Transverse colon (tissue), 4 donors: Measurements from ENCODE around the gene ANKRD34C. TPM values are rescaled to one million over a fixed set of nuclear protein-coding genes. Genes with fewer than 3 reads are reported as not detected.

Source experiments
- DNase-seq: peaks from one replicate; pipeline ENCODE4 v3.0.0-alpha.2; 2019
- H3K27ac ChIP-seq, 4 donors: fragments of 200-600 bp; sonication (generic); 2 replicates each; pipeline ENCODE4 v1.5.1; 2016 to 2018; ENCODE audit warnings: inconsistent platforms in 4 of 4
- H3K27me3 ChIP-seq: fragments of 200-600 bp; sonication (generic); 2 replicates; pipeline ENCODE4 v1.5.1; 2017; ENCODE audit warnings: inconsistent platforms
- H3K36me3 ChIP-seq, 4 donors: fragments of 200-600 bp; sonication (generic); 2 replicates each; pipeline ENCODE4 v1.5.1; 2017 to 2019; ENCODE audit warnings: inconsistent platforms in 4 of 4
- H3K4me1 ChIP-seq, 4 donors: fragments of 200-600 bp; sonication (generic); 2 replicates each; pipeline ENCODE4 v1.5.1; 2017 to 2020; ENCODE audit warnings: inconsistent platforms in 4 of 4
- H3K4me3 ChIP-seq, 4 donors: fragments of 200-600 bp; sonication (generic); 1 replicate in 1 of 4; 2 replicates in 3 of 4; pipeline versions ENCODE4 v1.5.1 to v1.6.1; 2017 to 2019; ENCODE audit warnings: inconsistent platforms in 4 of 4
- H3K9me3 ChIP-seq, 2 donors: fragments of 200-600 bp; sonication (generic); 2 replicates each; pipeline ENCODE4 v1.5.1; 2017 to 2019; ENCODE audit warnings: inconsistent platforms in 2 of 2
- CTCF ChIP-seq, 5 experiments: fragments of 200-600 bp in 3 of 5; fragments of 450-650 bp in 2 of 5; sonication (generic) in 3 of 5; IDR thresholded peaks; 1 replicate in 2 of 5; 2 replicates in 3 of 5; pipeline ENCODE4 v1.5.1; 2016 to 2017; ENCODE audit warnings: antibody characterized with exemption in 5 of 5, inconsistent platforms in 3 of 5, mild to moderate bottlenecking in 2 of 5, moderate library complexity in 1 of 5
- EP300 ChIP-seq: sonication (generic); formaldehyde crosslinking; IDR thresholded peaks from one replicate; pipeline ENCODE4 v1.6.1; 2017; ENCODE audit warnings: antibody characterized with exemption, low read depth
- POLR2A ChIP-seq: fragments of 450-650 bp; IDR thresholded peaks from one replicate; pipeline ENCODE4 v1.6.1; 2016; ENCODE audit warnings: antibody characterized with exemption, mild to moderate bottlenecking, moderate library complexity
- POLR2AphosphoS5 ChIP-seq, 3 donors: sonication (generic); formaldehyde crosslinking; IDR thresholded peaks; one replicate each; pipeline ENCODE4 v1.6.1; 2016; ENCODE audit warnings: antibody characterized with exemption in 3 of 3
- WGBS, 2 donors: methylation state at CpG; one replicate each; pipeline ENCODE4 v1.1.5; 2018; ENCODE audit warnings: low coverage in 1 of 2; 5-methylcytosine and 5-hydroxymethylcytosine counted together
- in situ Hi-C, 4 donors: fragments of 200-750 bp; cut with MboI; loops; one replicate each; pipeline versions ENCODE4 v1.15.0 to v1.15.1; 2017; ENCODE audit warnings: low sequenced_read_pairs in 3 of 4, low pct_ligation_motif_present in 1 of 4, low pct_unique_long_range_greater_than_20kb in 1 of 4
- intact Hi-C: fragments of 100-400 bp; cut with DNase I; formaldehyde crosslinking; loops from one replicate; pipeline ENCODE4 v1.15.1; 2023; ENCODE audit warnings: low total_unique reads
- total RNA-seq, 4 donors: library from RNA; depleted of rRNA; stranded (reverse); fragments of >200 nt; gene quantifications; one replicate each; pipeline ENCODE4 v1.1.0, GENCODE V29; 2016

The ANKRD34C gene
- total RNA-seq, 4 donors from 2014 or later, result not detected

- no peak for DNase-seq
- intact Hi-C loops (no loop called here), in situ Hi-C loops (no loop called here)
- Histone ChIP-seq H3K4me1 (no peaks in the 10 kb centered on the region), H3K9me3 (peaks cover 0 to 9% of the 10 kb centered on the region in 2 donors), H3K4me3 (no peak overlapping the region), H3K27me3 (no peaks in the 10 kb centered on the region), H3K36me3 (peaks cover 0 to 10% (median 0%) of the 10 kb centered on the region in 4 donors), H3K27ac (no peak overlapping the region)
- WGBS, 2 donors, result 88 to 100% methylated on average over 1 to 2 of the region's 2 CpGs
- TF ChIP-seq EP300 (no peak), POLR2AphosphoS5 (IDR thresholded peaks at IDR 0.05) (no peak), CTCF (IDR thresholded peaks at IDR 0.05) (no peak), POLR2A (no peak)
Observed at GRCh38 chr15:79329171-79329611, 46.7 kb downstream of the ANKRD34C start.

Other genes with a start within 250 kb of the ANKRD34C start
- under 1 TPM in 3 of 4 donors, not detected in 1; 0.14 to 0.75 (median 0.64) TPM for gene RASGRF1, start 191.9 kb upstream of the ANKRD34C start, total RNA-seq
- 10 to 100 TPM; 12.7 to 68.9 (median 41.0) TPM for gene TMED3, start 28.4 kb downstream of the ANKRD34C start, total RNA-seq
- gene MINAR1, start 149.6 kb downstream of the ANKRD34C start, total RNA-seq, result 1 to 10 TPM in 1 of 4 donors, under 1 TPM in 2, not detected in 1; 0.14 to 1.1 (median 0.40) TPM